GM04504 (cell line): ENCODE results near the gene KIF2C.
"Not testable (repeated sequence)": the region's sequence is repeated elsewhere in the genome, so short reads cannot be mapped to it uniquely, and the experiment has no call there.

ENCODE experiments used
- DNase-seq: peaks from one replicate; pipeline ENCODE4 v3.0.0-alpha.2; 2012; ENCODE audit warnings: low read depth

KIF2C gene

DNA sequence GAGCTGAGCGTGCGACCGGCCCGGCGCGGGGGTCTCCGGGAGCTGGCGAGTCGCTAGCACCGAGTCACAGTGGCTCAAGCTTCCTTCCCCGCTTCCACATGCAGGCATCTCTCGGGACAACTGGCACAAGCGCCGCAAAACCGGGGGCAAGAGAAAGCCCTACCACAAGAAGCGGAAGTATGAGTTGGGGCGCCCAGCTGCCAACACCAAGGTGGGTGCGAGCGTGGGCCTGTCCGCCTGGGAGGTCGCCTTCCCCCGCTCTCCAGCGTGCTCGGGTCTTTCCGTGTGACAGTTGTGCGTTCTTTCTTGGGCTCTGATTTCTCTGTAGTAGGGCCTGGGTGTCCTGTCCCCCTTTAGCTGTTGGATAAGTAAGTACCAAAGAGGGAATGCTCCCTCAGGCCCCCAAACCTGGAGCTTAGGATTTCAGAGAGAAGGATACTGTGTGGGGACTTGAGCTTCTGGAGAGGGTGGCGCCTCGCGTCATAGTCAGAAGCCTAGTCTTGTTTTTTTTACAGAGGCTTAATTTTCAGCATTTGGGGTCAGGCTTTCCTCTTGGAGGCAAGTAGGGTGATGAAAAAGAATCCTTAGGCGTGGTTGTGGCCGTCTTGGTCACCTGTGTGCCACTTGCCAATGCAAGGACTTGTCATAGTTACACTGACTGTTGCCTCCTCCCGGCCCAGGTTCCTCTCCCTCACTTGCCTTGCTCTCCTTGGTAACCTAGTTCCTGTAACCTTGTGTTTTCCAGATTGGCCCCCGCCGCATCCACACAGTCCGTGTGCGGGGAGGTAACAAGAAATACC is 36.5 kb downstream of the KIF2C start:
- no peak for DNase-seq

DNA sequence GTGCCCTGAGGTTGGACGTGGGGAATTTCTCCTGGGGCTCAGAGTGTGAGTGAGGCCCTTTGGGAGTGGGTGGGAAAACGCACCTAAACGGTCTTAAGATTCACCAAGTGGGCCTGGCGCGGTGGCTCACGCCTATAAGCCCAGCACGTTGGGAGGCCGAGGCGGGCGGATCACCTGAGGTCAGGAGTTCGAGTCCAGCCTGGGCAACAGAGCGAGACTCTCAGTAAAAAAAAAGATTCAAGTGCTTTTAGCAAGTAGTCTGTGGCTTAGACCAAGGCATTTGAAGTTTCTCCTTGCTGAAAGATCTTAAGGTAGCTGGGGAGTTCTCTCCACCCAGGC is 37.1 kb downstream of the KIF2C start:
- DNase-seq, result no peak

DNA sequence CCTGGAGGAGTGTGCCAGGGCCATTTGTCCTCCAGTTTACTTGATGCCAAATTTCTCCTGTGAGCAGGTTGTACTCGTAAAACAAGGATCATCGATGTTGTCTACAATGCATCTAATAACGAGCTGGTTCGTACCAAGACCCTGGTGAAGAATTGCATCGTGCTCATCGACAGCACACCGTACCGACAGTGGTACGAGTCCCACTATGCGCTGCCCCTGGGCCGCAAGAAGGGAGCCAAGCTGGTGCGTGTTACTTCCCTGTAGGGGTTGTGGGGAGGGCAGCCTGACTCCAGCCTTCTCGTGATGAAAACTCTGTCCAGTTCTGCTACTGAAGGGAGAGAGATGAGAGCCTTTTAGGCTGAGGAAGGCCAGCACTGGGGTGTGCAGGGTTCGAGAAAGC is 37.9 kb downstream of the KIF2C start:
- DNase-seq, result no peak

GRCh38 chr1:44777969-44778635 is 38.5 kb downstream of the KIF2C start:
- DNase-seq, result no peak

DNA sequence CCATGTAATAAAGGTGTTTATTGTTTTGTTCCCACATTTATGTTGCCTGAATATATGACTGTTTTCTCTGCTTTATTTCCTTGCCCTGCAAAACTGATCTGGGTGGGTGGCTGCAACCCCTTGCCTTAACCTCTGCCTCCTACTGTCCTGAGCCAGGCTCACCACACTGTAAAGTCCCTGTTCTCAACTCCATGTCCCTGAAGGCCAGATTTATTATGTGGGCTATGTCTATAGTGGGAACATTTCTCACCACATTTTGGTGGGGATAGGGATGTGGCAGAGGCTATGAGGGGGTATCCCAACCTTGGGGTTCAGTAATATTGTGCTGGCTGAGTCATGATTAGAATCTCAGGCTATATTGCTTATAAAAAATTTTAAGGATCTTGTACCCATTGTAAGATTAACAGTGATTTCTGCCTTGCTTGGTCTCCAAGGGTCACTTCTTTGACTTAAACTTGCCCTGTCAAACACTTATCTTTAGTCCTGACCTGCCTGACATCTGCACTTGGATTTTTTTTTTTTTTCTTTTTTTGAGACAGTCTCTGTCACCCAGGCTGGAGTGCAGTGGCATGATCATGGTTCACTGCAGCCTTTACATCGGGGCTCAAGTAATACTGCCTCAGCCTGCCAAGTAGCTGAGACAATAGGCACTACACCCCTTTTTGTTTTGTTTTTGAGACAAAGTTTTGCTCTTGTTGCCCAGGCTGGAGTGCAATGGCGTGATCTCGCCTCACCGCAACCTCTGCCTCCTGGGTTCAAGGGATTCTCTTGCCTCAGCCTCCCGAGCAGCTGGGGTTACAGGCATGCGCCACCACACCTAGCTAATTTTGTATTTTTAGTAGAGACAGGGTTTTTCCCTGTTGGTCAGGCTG is 39.3 kb downstream of the KIF2C start:
- no peak for DNase-seq

- no peak for DNase-seq
These were observed 41.0 kb downstream of the KIF2C start for GRCh38 chr1:44780583-44781121.

DNA sequence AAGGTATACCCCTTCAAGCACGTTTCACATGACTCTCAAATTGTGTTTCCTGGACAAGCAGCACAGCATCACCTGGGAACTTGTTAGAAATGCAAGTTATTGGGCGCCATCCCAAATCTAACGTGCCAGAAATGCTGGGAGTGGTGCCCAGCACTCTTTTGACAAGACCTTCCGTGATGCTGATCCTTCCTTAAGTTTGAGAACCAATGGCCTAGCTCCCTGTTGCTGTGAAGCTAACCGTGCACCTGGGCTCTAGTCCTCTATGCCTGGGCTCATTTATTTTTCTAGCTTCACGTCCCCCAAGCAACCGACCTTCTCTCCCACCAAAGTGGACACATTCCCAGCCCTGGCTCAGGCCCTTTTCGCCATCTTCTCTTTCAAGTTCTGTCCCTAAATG is 44.1 kb downstream of the KIF2C start:
- no peak for DNase-seq

GRCh38 chr1:44784094-44785028 is 44.7 kb downstream of the KIF2C start:
- no peak for DNase-seq

DNA sequence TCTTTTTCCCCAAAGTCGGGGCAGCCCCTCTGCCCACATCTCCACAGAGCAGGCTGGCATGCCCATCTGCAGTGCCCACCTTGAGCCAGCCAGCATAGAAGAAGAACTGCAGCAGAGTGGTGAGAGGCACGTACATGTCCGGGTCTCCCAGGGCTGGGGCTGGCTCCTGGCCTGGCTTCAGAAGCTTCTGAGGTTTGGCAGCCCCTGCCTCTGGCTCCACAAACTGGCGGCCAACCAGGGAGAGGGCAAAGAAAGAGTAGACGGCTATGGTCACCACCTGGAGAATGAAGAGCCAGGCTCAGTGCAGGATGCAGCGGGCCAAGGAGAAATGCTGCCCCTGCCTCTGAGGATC is 45.4 kb downstream of the KIF2C start:
- no peak for DNase-seq

GRCh38 chr1:44785501-44786137 is 46.0 kb downstream of the KIF2C start:
- no peak for DNase-seq

DNA sequence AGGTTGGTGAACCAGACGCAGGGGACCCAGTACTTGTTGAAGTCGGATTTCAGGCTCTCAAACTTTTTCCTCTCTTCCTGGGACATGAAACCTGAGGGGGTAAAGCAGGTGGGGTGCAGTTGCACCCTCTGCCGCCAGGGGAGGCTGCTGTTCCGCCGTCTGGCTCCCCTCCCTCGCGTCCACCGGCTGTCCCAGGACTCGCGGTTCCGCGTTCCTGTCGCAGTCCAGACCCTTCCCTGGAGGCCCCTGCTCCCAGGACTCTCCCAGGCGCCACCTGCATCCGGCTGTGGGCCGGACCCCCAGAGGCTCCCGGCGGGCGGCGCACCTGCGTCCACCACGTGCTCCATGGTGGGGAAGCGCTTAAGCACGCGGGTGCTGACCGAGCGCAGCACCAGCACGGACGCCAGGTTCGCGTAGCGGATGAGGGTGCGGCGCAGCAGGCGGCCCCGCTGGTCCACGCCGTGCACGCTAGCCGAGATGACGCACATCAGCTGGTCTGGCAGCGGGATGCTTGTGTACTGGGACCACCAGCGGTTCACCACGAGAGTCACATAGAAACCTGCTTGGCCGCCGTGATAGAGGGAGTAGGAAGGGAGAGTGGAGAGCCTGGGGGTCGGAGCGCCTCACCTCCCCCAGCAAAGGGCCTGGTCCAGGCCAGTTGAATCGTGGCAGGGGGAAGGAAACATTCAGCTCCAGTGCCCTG is 46.7 kb downstream of the KIF2C start:
- no peak for DNase-seq

DNA sequence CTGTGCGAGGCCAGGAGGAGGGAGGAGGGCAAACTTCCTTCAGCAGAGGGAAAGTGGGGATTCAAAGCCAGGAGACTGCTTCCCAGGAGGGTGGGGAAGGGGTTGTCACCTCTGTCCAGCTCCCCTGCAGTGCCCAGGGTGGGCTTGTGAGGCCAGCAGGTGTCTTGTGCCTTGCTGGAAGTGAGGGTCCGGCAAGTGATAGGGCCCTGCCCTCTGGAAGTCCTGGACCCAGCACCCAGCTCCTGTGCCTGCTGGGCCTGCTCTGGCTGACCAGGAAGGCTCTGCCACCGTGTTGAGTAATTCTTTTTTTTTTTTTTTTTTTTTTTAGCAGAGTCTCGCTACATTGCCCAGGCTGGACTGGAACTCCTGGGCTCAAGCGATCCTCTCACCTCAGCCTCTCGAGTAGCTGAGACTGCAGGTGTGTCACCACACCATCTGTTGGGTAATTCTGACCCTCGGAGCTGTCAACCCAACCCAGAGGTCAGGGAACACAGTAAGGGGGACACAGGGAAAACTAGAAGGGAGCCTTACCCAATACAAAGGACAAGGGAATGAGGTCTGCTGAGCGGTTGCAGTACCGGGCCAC is 47.3 kb downstream of the KIF2C start:
- no peak for DNase-seq

DNA sequence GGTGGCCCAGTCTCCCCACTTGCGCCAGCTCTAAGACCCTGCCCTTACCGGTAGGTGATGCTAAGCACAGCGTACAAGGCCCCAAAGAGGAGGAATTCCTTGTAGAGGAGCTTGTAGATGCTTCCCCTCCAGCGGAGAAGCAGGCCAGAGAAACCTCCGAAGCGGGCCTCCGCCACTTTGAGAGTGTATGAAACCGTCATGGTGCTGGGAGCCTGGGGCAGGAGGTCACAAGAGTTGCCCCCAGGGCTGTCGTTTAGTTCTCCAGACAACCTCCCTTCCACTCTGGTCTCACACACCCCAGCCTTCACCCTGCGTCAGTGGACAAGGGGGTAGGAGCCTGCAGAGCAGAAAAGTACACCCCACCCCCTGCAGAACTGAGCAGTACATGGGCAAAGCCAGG is 47.9 kb downstream of the KIF2C start:
- no peak for DNase-seq

DNA sequence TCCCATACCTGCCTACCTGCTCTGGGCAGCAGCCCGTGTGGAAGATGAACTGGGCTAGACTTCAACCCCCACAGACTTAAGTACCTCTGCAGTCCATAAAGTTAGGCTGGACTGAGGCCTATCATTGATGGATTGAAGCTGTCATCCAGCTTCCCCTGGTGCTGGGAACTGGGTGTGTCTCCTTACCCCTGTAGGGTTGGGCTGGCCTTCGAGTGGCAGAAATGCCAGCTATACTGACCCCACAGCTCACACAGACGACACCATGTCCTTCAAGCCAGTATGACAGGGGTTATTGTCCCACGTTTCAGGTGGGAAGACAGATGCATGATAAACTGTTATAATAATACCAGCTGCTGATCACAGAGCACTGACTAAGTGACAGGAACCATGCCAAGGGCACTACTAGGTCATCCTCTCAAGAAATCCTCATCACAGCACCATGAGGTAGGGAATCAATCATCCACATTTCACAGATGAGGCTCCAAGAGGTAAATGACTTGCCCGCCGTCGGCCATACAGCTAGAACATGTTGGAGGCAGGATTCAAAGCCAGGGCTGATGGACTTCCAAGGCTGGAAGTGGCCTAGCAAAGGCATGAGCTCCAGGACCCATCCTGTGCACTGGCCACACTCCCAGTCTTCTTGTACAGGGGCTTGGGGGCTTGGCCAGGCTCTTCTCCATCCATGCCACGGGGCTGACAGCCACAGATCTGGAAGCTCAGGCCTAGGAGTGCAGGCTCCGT is 48.7 kb downstream of the KIF2C start, which contains the start of gene BEST4:
Gene BEST4, minus strand, starts transcription at position 51 of the 741 bp plus-strand sequence. CDS start 465 bp downstream, outside the sequence.
- no peak for DNase-seq

GRCh38 chr1:44790968-44791801 is 51.5 kb downstream of the KIF2C start:
- no peak for DNase-seq

DNA sequence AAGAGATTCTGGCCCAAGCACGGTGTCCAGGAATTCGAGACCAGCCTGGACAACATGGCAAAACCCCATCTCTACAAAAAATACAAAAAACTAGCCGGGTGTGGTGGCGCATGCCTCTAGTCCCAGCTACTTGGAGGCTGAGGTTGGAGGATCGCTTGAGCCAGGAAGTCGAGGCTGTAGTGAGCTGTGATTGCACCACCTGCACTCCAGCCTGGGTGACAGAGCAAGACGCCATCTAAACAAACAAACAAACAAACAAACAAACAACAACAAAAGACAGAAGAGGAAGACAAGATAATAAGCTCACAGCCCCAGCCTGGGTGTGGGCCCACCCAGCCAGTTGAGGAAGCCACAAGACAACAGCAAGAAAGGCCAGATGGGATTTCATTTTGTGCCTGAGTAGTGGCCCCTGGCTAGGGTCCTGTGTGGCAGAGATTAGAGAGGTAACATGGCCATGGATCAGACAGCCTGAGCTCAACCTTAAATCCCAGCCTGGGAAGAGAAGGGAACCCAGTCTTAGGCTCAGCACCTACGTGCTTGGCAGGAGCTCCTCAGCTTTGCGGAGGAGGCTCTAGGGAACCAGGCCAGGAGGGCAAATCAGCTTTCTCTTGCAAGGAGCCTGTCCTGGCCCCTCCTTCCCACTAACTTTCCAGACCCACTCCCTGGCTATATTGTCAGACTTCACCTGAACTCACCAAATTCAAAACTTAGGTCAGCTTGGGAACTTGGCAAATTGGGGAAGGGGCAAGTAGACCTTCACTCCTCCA is 53.3 kb downstream of the KIF2C start:
- DNase-seq, result no peak

DNA sequence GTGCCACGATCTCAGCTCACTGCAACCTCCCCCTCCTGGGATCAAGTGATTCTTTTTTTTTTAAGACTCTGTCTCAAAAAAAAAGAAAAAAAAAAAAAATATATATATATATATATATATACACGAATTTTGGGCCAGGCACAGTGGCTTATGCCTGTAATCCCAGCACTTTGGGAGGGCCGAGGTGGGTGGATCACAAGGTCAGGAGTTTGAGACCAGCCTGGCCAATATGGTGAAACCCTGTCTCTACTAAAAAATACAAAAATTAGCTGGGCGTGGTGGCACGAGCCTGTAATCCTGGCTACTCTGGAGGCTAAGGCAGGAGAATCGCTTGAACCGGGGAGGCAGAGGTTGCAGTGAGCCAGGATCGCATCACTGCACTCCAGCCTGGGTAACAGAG is 58.2 kb downstream of the KIF2C start:
- not testable (repeated sequence) for DNase-seq
